ENCODE measurements around the gene DNAJC4. TPM values are rescaled to one million over a fixed set of nuclear protein-coding genes. Genes with fewer than 3 reads are reported as not detected.

DNAJC4 gene
- total RNA-seq, 1 donor from 2014 or later: 48.2 TPM

DNA sequence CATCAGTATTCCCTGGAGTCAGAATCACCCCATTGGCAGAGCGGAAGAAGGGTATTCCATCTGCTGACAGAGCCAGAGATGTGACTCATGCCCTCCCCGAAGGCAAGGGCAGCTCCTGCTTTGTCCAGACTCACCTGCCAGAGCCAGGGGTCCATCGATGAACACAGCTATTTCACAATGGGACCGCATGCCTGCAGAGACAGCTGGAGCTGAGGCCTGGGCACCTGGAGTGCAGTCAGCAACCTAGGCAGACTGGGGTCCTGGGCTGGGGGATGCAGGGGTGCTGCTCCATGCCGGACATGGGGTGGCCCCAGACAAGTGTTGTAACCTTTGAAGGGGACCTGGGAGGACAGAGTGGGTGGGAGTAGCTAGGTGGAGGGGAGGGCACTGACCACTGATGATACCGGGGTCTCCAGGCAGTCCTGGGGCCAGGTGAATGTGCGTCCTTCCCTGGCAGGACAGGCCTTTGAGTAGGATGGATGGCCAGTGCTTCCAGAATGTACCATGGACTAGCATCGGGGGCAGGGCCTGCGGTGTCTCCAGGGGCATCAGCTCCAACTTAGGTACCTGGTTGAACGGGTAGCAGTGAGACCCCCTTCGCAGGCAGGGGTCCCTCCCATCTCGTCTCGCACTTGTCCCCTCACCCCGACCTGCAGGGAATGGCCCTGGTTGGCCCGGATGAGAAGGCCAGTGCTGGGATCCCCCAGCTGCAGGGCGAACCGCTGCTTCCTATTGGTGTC lies 6.0 kb upstream of the DNAJC4 start:
- no peak for DNase-seq (ENCODE audit: extremely low spot score, unreplicated experiment)
- TF ChIP-seq, protein P1, sequence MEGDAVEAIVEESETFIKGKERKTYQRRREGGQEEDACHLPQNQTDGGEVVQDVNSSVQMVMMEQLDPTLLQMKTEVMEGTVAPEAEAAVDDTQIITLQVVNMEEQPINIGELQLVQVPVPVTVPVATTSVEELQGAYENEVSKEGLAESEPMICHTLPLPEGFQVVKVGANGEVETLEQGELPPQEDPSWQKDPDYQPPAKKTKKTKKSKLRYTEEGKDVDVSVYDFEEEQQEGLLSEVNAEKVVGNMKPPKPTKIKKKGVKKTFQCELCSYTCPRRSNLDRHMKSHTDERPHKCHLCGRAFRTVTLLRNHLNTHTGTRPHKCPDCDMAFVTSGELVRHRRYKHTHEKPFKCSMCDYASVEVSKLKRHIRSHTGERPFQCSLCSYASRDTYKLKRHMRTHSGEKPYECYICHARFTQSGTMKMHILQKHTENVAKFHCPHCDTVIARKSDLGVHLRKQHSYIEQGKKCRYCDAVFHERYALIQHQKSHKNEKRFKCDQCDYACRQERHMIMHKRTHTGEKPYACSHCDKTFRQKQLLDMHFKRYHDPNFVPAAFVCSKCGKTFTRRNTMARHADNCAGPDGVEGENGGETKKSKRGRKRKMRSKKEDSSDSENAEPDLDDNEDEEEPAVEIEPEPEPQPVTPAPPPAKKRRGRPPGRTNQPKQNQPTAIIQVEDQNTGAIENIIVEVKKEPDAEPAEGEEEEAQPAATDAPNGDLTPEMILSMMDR (conservative IDR thresholded peaks at IDR 0.05): no peak
- Mint-ChIP-seq H3K4me1 (ENCODE audit: unreplicated experiment) (peaks cover 4% of the 10 kb centered on the region), H3K27me3 (no peaks in the 10 kb centered on the region), H3K9me3 (no peaks in the 10 kb centered on the region), H3K27ac (no peak overlapping the region), H3K36me3 (no peaks in the 10 kb centered on the region), H3K4me3 (peak overlapping the region; percentile 90)

DNA sequence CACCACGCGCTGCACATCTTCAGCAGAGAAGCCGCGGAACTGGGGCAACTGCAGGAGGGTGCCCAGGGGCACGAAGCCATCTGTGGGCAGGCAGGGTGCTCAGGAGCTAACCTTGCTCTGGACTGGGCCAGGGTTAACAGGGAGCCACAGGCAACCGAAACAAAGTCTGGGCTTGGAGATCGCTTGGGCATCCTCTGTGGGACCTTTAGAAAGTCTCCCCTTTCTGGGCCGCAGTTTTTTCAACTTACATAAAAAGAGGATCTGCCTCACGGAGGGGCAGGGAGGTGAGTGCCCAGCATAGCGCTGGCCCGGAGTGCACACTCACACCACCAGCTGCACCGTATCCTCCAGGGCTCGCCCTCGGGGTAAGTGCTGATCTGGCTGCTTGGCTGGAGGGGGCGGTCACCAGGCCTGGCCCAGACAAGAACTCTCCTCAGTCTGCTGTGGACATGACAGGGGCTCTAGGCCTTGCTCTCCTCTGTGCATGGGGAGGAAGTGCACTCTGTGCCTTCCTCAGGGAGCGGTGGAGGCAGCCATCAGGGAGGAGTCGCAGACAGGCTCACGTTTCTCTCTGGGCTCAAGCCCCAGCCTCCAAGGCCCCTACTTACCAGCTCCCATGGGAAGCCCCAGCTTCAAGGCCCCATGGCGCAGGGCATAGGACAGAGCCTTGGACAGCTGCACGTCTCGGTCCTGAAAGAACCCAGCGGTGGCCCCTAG lies 5.3 kb upstream of the DNAJC4 start:
- no peak for DNase-seq (ENCODE audit: extremely low spot score, unreplicated experiment)
- Mint-ChIP-seq H3K4me1 (ENCODE audit: unreplicated experiment) (peaks cover 4% of the 10 kb centered on the region), H3K36me3 (no peaks in the 10 kb centered on the region), H3K27me3 (no peaks in the 10 kb centered on the region), H3K9me3 (no peaks in the 10 kb centered on the region), H3K27ac (no peak overlapping the region), H3K4me3 (peak overlapping the region; percentile 90)
- TF ChIP-seq, protein P1 (conservative IDR thresholded peaks at IDR 0.05): no peak

DNA sequence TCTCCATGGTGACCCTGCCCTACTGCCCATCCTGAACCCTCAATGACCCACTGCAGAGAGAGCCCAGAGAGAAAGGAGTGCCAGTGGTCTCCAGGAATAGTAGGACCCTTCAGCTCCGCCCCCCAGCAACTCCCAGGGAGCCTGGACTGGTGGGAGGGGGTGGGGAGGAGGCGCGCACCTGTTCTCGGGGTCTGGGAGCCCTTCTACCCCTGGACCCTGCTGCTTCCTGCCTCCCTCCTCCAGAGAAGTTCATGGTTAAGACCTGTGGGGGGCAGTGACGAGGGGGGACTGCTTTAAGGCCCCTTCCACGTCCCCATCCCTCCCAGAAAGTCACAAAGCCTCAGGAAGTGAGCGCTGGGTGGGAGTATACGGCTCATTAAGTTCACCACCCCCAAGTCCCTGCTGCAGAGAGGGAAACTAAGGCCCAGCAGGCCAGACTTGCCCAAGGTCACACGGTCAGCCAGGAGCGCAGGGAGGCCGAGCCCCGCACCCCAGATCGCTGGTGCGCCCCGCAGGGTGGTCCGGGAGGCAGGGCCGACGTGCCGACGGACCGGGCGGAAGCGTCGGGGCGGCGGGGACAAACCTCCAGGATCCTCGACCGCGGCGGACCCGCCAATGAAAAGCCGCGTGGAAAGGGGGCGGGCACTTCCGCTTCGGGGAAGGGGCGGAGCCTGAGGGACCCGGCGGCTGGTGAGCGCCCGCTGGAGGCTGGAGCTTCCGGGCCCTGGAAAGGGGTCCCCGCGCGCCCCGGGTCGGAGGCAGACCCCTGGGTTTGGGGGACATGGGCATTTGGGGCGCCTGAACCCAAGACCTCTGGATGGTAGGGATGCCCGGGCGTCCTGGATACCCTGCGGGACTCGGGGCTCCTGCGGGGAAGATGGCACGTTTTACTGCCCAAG lies 4.5 kb upstream of the DNAJC4 start, which contains the start of the genes NUDT22 and TRPT1:
Gene NUDT22 (plus strand): TSS at position 667 of the 899 bp plus-strand sequence. CDS start 379 bp downstream, outside the sequence.
Gene TRPT1 (minus strand): TSS at position 579 of the 899 bp plus-strand sequence. CDS start 326 bp downstream, at position 253.
- TF ChIP-seq, protein P1 (conservative IDR thresholded peaks at IDR 0.05): peak; percentile 46
- no peaks in the 10 kb centered on the region for H3K9me3 Mint-ChIP-seq

DNA sequence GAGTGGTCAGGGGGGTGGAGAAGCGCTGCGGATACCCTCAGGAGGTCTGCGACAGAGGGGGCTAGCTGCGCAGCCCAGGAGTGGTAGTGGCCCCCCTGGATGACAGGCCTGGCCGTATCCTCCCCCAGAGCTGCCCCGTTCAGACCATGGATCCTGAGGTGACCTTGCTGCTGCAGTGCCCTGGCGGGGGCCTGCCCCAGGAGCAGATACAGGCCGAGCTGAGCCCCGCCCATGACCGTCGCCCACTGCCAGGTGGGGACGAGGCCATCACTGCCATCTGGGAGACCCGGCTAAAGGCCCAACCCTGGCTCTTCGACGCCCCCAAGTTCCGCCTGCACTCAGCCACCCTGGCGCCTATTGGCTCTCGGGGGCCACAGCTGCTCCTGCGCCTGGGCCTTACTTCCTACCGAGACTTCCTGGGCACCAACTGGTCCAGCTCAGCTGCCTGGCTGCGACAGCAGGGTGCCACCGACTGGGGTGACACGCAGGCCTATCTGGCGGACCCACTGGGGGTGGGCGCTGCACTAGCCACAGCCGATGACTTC lies 3.8 kb upstream of the DNAJC4 start:
- TF ChIP-seq, protein P1 (conservative IDR thresholded peaks at IDR 0.05): no peak
- Mint-ChIP-seq H3K4me3 (peak overlapping the region; percentile 90), H3K36me3 (no peaks in the 10 kb centered on the region), H3K27ac (no peak overlapping the region), H3K4me1 (ENCODE audit: unreplicated experiment) (peaks cover 7% of the 10 kb centered on the region), H3K27me3 (no peaks in the 10 kb centered on the region), H3K9me3 (no peaks in the 10 kb centered on the region)
- no peak for DNase-seq (ENCODE audit: extremely low spot score, unreplicated experiment)

More for the DNA sequence above, 4.5 kb upstream of the DNAJC4 start, which contains the start of the genes NUDT22 and TRPT1:
- DNase-seq (ENCODE audit: extremely low spot score, unreplicated experiment): peak; percentile 93
- Mint-ChIP-seq H3K4me3 (peak within 1 kb of the TSS; percentile 90), H3K27me3 (no peaks in the 10 kb centered on the region), H3K36me3 (no peaks in the 10 kb centered on the region), H3K4me1 (ENCODE audit: unreplicated experiment) (peaks cover 5% of the 10 kb centered on the region), H3K27ac (peak within 1 kb of the TSS; percentile 72)

Measured in type B pancreatic cell (in vitro differentiated cells).